ENCODE data around the gene ELFN1. TPM values are rescaled to one million over a fixed set of nuclear protein-coding genes. Genes with fewer than 3 reads are reported as not detected.

The ELFN1 gene
- total RNA-seq, 2 donors from 2014 or later: 0.12 to 0.40 TPM

- Histone ChIP-seq H3K4me3 (no peak overlapping the region), H3K36me3 (no peaks in the 10 kb centered on the region), H3K27me3 (peaks cover 13% of the 10 kb centered on the region), H3K9me3 (no peaks in the 10 kb centered on the region), H3K27ac (no peak overlapping the region), H3K9ac (ENCODE audit: low read depth in 2 of 2, low read length in 2 of 2) (no peak overlapping the region), H3K4me1 (peaks cover 11% of the 10 kb centered on the region)
- TF ChIP-seq, protein P1, sequence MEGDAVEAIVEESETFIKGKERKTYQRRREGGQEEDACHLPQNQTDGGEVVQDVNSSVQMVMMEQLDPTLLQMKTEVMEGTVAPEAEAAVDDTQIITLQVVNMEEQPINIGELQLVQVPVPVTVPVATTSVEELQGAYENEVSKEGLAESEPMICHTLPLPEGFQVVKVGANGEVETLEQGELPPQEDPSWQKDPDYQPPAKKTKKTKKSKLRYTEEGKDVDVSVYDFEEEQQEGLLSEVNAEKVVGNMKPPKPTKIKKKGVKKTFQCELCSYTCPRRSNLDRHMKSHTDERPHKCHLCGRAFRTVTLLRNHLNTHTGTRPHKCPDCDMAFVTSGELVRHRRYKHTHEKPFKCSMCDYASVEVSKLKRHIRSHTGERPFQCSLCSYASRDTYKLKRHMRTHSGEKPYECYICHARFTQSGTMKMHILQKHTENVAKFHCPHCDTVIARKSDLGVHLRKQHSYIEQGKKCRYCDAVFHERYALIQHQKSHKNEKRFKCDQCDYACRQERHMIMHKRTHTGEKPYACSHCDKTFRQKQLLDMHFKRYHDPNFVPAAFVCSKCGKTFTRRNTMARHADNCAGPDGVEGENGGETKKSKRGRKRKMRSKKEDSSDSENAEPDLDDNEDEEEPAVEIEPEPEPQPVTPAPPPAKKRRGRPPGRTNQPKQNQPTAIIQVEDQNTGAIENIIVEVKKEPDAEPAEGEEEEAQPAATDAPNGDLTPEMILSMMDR (IDR thresholded peaks at IDR 0.05): no peak
- no peak for DNase-seq
- intact Hi-C loops (cut with DNase I): no loop called here
Observed at GRCh38 chr7:1745576-1746490, 75.8 kb downstream of the ELFN1 start.

DNA sequence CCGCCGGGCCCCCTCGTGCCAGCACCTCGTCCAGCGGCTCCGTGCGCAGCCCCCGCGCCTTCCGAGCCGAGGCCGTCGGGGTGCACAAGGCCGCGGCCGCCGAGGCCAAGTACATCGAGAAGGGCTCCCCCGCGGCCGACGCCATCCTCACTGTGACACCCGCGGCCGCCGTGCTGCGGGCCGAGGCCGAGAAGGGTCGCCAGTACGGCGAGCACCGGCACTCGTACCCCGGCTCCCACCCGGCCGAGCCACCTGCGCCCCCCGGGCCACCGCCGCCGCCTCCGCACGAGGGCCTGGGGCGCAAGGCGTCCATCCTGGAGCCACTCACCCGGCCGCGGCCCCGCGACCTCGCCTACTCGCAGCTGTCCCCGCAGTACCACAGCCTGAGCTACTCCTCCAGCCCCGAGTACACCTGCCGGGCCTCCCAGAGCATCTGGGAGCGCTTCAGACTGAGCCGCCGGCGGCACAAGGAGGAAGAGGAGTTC lies 76.5 kb downstream of the ELFN1 start:
- no peak for DNase-seq
- peaks cover 13% of the 10 kb centered on the region for H3K27me3 ChIP-seq
- intact Hi-C loops (cut with DNase I): no loop called here

DNA sequence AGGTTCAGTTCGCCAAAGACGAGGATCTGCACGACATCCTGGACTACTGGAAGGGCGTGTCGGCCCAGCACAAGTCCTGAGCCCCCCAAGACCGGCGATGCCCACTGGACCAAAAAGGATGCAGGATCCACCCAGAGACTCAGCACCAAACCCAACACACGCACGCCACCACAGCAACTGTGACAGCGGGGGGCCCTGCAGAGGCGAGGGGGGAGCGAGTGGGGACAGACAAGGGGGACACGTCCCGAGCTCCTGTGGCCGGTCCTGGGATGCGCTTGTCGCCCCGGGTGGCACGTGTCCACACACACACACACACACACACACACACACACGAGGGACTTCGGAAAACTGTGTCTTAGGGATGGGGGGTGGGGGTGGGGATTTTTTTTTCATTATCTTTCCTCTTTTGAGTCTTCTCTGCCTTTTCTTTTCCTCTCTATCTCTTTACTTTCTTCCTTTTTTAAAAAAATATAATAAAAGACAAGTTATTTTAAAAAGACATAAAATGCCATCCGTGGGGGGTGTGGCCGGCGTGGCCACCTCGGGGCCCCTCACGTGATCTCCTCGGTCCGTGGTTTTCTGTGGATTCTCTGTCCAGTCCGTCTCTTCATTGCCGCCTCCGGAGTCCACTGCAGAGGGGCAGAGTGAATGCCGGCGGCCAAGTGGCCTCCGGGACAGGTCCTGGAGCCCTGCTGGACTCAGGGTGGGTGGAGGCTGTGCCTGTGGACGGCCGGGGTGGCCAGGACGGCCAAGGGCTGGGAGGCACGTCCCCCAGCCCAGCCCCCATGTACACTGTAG lies 77.1 kb downstream of the ELFN1 start:
- H3K4me1 ChIP-seq: peaks cover 10% of the 10 kb centered on the region
- H3K27ac ChIP-seq: no peak overlapping the region
- TF ChIP-seq, protein P1 (IDR thresholded peaks at IDR 0.05): no peak
- H3K9ac ChIP-seq (ENCODE audit: low read depth in 2 of 2, low read length in 2 of 2): no peak overlapping the region
- H3K4me3 ChIP-seq: no peak overlapping the region
- H3K27me3 ChIP-seq: peaks cover 13% of the 10 kb centered on the region
- H3K36me3 ChIP-seq: no peaks in the 10 kb centered on the region
- intact Hi-C loops (cut with DNase I): no loop called here
- DNase-seq: no peak
- no peaks in the 10 kb centered on the region for H3K9me3 ChIP-seq

More for the DNA sequence above, 76.5 kb downstream of the ELFN1 start:
- no peak overlapping the region for H3K9ac ChIP-seq (ENCODE audit: low read depth in 2 of 2, low read length in 2 of 2)
- H3K36me3 ChIP-seq: no peaks in the 10 kb centered on the region
- no peak overlapping the region for H3K27ac ChIP-seq
- no peaks in the 10 kb centered on the region for H3K9me3 ChIP-seq
- H3K4me1 ChIP-seq: peaks cover 11% of the 10 kb centered on the region
- H3K4me3 ChIP-seq: no peak overlapping the region
- TF ChIP-seq, protein P1 (IDR thresholded peaks at IDR 0.05): no peak

DNA sequence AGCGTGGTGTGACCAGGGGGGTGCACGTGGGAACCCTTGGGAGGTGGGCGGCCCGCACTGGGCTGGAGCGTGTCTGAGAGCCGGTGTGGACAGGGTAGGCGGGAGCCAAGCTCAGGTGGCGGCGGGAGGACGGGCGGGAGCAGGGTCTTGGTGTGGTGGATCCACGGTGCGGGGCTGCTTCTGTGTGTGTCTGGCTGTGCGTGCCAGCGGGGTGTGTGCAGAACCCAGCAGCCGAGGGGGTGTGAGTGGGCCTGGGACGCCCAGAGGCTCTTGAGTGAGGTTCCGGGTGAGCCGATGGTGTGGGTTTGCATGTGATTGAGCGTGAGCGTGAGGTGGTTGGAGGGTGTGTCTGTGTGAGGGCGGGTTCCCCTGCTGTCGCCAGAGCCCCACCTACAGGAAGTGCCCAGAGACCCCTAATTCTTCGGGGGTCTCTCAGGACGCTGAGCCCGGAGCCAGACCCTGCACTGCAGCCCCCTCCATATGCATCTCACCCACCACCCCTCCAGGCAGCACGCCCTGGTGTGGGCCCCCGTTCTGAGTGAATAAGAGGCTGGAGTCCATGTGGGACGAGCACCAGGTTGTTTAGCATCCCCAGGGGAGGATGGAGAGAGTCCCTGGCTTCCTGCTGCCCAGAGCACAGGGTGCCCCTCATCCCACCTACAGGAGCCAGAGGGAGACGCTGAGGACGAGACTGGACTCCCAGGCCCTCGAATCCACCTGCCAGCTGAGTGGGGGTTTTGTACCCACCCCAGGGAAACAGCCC lies 78.2 kb downstream of the ELFN1 start:
- Histone ChIP-seq H3K36me3 (no peaks in the 10 kb centered on the region), H3K27me3 (peaks cover 13% of the 10 kb centered on the region), H3K9me3 (no peaks in the 10 kb centered on the region), H3K27ac (no peak overlapping the region), H3K9ac (ENCODE audit: low read depth in 2 of 2, low read length in 2 of 2) (no peak overlapping the region), H3K4me3 (no peak overlapping the region), H3K4me1 (no peaks in the 10 kb centered on the region)
- intact Hi-C loops (cut with DNase I): no loop called here
- DNase-seq: no peak
- TF ChIP-seq, protein P1 (IDR thresholded peaks at IDR 0.05): no peak

DNA sequence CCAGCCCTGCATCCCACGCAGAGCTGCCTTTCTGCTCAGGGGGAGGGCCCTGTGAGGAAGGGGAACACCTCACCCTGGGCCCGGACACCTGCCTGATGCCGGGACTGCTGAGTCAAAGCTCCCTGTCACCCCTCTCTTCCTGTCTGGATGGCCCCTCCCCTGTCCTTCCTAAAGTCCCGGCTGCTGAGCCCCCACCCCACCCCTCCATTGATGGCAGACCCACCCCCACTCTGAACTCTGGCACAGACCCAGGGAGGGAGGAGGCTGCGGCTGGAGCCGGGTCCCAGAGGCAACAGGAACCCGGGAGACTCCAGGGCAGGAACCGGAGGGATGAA lies 78.7 kb downstream of the ELFN1 start:
- Histone ChIP-seq H3K9me3 (no peaks in the 10 kb centered on the region), H3K4me1 (no peaks in the 10 kb centered on the region), H3K9ac (ENCODE audit: low read depth in 2 of 2, low read length in 2 of 2) (no peak overlapping the region), H3K27ac (no peak overlapping the region), H3K27me3 (peaks cover 13% of the 10 kb centered on the region), H3K4me3 (no peak overlapping the region), H3K36me3 (no peaks in the 10 kb centered on the region)
- intact Hi-C loops (cut with DNase I): no loop called here
- DNase-seq: no peak
- TF ChIP-seq, protein P1 (IDR thresholded peaks at IDR 0.05): no peak

All from colonic mucosa (tissue), 4 donors.